NCI-H2196 treated with DMSO at 0.1 percent for 48 hours (cell line): ENCODE measurements around the gene EIF4H.
"Not testable (repeated sequence)": the region's sequence is repeated elsewhere in the genome, so short reads cannot be mapped to it uniquely, and the experiment has no call there.

ENCODE experiments used
- DNase-seq: peaks from one replicate; lab custom pipeline; 2025; ENCODE audit not compliant: unreplicated experiment; lab: John Stamatoyannopoulos, UW

The EIF4H gene

GRCh38 chr7:74174606-74175082, 488 bp downstream of the EIF4H start:
- DNase-seq, result no peak

- DNase-seq, result no peak
Measured at GRCh38 chr7:74175340-74175739, 1.2 kb downstream of the EIF4H start.

- DNase-seq, result no peak
Measured at GRCh38 chr7:74176555-74176954, 2.4 kb downstream of the EIF4H start.

- DNase-seq, result no peak
Measured at GRCh38 chr7:74178632-74179031, 4.5 kb downstream of the EIF4H start.

- no peak for DNase-seq
Measured at GRCh38 chr7:74179935-74180604, 5.9 kb downstream of the EIF4H start.

GRCh38 chr7:74180866-74181265, 6.7 kb downstream of the EIF4H start:
- DNase-seq, result no peak

GRCh38 chr7:74181821-74182220, 7.7 kb downstream of the EIF4H start:
- DNase-seq, result no peak

- no peak for DNase-seq
Measured at GRCh38 chr7:74182453-74183090, 8.4 kb downstream of the EIF4H start.

- no peak for DNase-seq
Measured at GRCh38 chr7:74183142-74183541, 9.0 kb downstream of the EIF4H start.

GRCh38 chr7:74183653-74184450, 9.7 kb downstream of the EIF4H start:
- DNase-seq, result no peak

- no peak for DNase-seq
Measured at GRCh38 chr7:74185016-74185415, 10.9 kb downstream of the EIF4H start.

- DNase-seq, result no peak
Measured at GRCh38 chr7:74185636-74186035, 11.5 kb downstream of the EIF4H start.

- DNase-seq, result no peak
Measured at GRCh38 chr7:74187915-74188675, 13.9 kb downstream of the EIF4H start.

GRCh38 chr7:74190259-74190658, 16.1 kb downstream of the EIF4H start:
- DNase-seq, result no peak

- DNase-seq, result no peak
Measured at GRCh38 chr7:74191231-74191630, 17.1 kb downstream of the EIF4H start.

GRCh38 chr7:74193054-74193453, 18.9 kb downstream of the EIF4H start:
- no peak for DNase-seq

- no peak for DNase-seq
Measured at GRCh38 chr7:74193913-74194312, 19.8 kb downstream of the EIF4H start.

- DNase-seq, result no peak
Measured at GRCh38 chr7:74194686-74195085, 20.5 kb downstream of the EIF4H start.

- DNase-seq, result not testable (repeated sequence)
Measured at GRCh38 chr7:74195139-74195860, 21.1 kb downstream of the EIF4H start.

GRCh38 chr7:74195968-74196654, 22.0 kb downstream of the EIF4H start:
- not testable (repeated sequence) for DNase-seq
